ENCODE measurements around the gene TEX261. TPM values are rescaled to one million over a fixed set of nuclear protein-coding genes. Genes with fewer than 3 reads are reported as not detected.

The TEX261 gene
- total and polyA plus RNA-seq, 2 of the 8 experiments (the other 6 are each of a cell fraction or from before 2014, with no cell fraction given), result 25.2 to 30.1 TPM

DNA sequence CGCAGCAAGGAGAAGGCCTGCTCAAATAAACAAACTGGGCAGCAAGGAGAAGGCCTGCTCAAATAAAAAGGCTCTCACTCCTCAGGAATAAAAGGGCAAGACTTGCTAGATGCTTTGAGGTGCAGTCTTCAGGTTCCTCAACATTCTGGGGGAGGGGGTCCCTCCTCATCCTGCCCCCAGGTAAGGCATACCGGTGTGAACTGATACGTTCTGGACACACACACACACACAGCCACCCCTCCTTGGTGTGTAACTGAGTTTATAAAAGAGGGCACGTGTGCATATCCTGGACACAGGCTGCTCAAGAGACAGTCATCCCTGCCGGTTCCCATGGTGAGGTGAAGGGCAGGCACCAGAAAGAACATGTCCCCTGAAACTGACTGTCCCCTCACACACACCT lies 4.5 kb downstream of the TEX261 start (continued):
- TF ChIP-seq, protein P1, sequence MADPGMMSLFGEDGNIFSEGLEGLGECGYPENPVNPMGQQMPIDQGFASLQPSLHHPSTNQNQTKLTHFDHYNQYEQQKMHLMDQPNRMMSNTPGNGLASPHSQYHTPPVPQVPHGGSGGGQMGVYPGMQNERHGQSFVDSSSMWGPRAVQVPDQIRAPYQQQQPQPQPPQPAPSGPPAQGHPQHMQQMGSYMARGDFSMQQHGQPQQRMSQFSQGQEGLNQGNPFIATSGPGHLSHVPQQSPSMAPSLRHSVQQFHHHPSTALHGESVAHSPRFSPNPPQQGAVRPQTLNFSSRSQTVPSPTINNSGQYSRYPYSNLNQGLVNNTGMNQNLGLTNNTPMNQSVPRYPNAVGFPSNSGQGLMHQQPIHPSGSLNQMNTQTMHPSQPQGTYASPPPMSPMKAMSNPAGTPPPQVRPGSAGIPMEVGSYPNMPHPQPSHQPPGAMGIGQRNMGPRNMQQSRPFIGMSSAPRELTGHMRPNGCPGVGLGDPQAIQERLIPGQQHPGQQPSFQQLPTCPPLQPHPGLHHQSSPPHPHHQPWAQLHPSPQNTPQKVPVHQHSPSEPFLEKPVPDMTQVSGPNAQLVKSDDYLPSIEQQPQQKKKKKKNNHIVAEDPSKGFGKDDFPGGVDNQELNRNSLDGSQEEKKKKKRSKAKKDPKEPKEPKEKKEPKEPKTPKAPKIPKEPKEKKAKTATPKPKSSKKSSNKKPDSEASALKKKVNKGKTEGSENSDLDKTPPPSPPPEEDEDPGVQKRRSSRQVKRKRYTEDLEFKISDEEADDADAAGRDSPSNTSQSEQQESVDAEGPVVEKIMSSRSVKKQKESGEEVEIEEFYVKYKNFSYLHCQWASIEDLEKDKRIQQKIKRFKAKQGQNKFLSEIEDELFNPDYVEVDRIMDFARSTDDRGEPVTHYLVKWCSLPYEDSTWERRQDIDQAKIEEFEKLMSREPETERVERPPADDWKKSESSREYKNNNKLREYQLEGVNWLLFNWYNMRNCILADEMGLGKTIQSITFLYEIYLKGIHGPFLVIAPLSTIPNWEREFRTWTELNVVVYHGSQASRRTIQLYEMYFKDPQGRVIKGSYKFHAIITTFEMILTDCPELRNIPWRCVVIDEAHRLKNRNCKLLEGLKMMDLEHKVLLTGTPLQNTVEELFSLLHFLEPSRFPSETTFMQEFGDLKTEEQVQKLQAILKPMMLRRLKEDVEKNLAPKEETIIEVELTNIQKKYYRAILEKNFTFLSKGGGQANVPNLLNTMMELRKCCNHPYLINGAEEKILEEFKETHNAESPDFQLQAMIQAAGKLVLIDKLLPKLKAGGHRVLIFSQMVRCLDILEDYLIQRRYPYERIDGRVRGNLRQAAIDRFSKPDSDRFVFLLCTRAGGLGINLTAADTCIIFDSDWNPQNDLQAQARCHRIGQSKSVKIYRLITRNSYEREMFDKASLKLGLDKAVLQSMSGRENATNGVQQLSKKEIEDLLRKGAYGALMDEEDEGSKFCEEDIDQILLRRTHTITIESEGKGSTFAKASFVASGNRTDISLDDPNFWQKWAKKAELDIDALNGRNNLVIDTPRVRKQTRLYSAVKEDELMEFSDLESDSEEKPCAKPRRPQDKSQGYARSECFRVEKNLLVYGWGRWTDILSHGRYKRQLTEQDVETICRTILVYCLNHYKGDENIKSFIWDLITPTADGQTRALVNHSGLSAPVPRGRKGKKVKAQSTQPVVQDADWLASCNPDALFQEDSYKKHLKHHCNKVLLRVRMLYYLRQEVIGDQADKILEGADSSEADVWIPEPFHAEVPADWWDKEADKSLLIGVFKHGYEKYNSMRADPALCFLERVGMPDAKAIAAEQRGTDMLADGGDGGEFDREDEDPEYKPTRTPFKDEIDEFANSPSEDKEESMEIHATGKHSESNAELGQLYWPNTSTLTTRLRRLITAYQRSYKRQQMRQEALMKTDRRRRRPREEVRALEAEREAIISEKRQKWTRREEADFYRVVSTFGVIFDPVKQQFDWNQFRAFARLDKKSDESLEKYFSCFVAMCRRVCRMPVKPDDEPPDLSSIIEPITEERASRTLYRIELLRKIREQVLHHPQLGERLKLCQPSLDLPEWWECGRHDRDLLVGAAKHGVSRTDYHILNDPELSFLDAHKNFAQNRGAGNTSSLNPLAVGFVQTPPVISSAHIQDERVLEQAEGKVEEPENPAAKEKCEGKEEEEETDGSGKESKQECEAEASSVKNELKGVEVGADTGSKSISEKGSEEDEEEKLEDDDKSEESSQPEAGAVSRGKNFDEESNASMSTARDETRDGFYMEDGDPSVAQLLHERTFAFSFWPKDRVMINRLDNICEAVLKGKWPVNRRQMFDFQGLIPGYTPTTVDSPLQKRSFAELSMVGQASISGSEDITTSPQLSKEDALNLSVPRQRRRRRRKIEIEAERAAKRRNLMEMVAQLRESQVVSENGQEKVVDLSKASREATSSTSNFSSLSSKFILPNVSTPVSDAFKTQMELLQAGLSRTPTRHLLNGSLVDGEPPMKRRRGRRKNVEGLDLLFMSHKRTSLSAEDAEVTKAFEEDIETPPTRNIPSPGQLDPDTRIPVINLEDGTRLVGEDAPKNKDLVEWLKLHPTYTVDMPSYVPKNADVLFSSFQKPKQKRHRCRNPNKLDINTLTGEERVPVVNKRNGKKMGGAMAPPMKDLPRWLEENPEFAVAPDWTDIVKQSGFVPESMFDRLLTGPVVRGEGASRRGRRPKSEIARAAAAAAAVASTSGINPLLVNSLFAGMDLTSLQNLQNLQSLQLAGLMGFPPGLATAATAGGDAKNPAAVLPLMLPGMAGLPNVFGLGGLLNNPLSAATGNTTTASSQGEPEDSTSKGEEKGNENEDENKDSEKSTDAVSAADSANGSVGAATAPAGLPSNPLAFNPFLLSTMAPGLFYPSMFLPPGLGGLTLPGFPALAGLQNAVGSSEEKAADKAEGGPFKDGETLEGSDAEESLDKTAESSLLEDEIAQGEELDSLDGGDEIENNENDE (IDR thresholded peaks at IDR 0.05; ENCODE audit: insufficient replicate concordance, low read length), result no peak
- no peak for TF ChIP-seq RFX5 (IDR thresholded peaks at IDR 0.05; ENCODE audit: borderline replicate concordance, low read depth, low read length)
- TF ChIP-seq KDM5A (IDR thresholded peaks at IDR 0.05; ENCODE audit: low read length), result no peak
- no peak for TF ChIP-seq POLR2A (IDR thresholded peaks at IDR 0.05; ENCODE audit: control extremely low read depth in 1 of 2, low read depth in 2 of 2, low read length in 2 of 2)
- no peak for TF ChIP-seq SIRT6 (IDR thresholded peaks at IDR 0.05; ENCODE audit: low read length)
- TF ChIP-seq RAD21 (IDR thresholded peaks at IDR 0.05 in 1 of 2, conservative IDR thresholded peaks at IDR 0.05 in 1 of 2; ENCODE audit: low read depth in 2 of 2, low read length in 2 of 2), result no peak
- TF ChIP-seq FOSL1 (IDR thresholded peaks at IDR 0.05; ENCODE audit: insufficient read depth, low read depth, low read length), result no peak
- TF ChIP-seq RNF2 (IDR thresholded peaks at IDR 0.05; ENCODE audit: borderline replicate concordance, low read depth, low read length, missing control alignments, poor library complexity, severe bottlenecking), result no peak
- no peak for TF ChIP-seq MAX (IDR thresholded peaks at IDR 0.05)
- TF ChIP-seq JUND (IDR thresholded peaks at IDR 0.05; ENCODE audit: low read length), result no peak
- TF ChIP-seq RBBP5 (IDR thresholded peaks at IDR 0.05; ENCODE audit: borderline replicate concordance, low read depth, low read length), result no peak

All from H1 (cell line).